ENCODE measurements around the gene PHF1.
A peak's percentile ranks its signal among the peaks of the same experiment; 100 is the strongest.
"Not testable (repeated sequence)": the region's sequence is repeated elsewhere in the genome, so short reads cannot be mapped to it uniquely, and the experiment has no call there.

PHF1 gene

GRCh38 chr6:33391278-33391921, 19.4 kb upstream of the PHF1 start, which contains the start of gene KIFC1:
Gene KIFC1 (plus strand): TSS chr6:33391823. CDS start chr6:33391986, 163 bp downstream.
- peak; percentile 90 to 100 (median 99) for DNase-seq

GRCh38 chr6:33391922-33392594, 18.8 kb upstream of the PHF1 start:
- no peak for DNase-seq

GRCh38 chr6:33392595-33392948, 18.2 kb upstream of the PHF1 start:
- no peak for DNase-seq

GRCh38 chr6:33392979-33393378, 17.8 kb upstream of the PHF1 start:
- no peak for DNase-seq

- DNase-seq, result no peak
These were observed 13.3 kb upstream of the PHF1 start for GRCh38 chr6:33397541-33397940.

- not testable (repeated sequence) for DNase-seq
These were observed 12.2 kb upstream of the PHF1 start for GRCh38 chr6:33398601-33399000.

GRCh38 chr6:33399881-33400280, 10.9 kb upstream of the PHF1 start:
- DNase-seq, result not testable (repeated sequence)

- DNase-seq, result no peak
These were observed 5.9 kb upstream of the PHF1 start for GRCh38 chr6:33404884-33405283.

GRCh38 chr6:33405386-33405940, 5.4 kb upstream of the PHF1 start:
- no peak for DNase-seq

GRCh38 chr6:33406126-33406525, 4.7 kb upstream of the PHF1 start:
- DNase-seq, result no peak

GRCh38 chr6:33407132-33407718, 3.6 kb upstream of the PHF1 start:
- DNase-seq, result no peak

GRCh38 chr6:33410050-33410710, 634 bp upstream of the PHF1 start:
- peak; percentile 71 to 100 (median 96) for DNase-seq

GRCh38 chr6:33411632-33412005, 805 bp downstream of the PHF1 start:
- no peak for DNase-seq

GRCh38 chr6:33412140-33413009, 1.6 kb downstream of the PHF1 start:
- DNase-seq, result no peak

GRCh38 chr6:33413241-33414120, 2.7 kb downstream of the PHF1 start:
- DNase-seq, result no peak

GRCh38 chr6:33414592-33415271, 3.9 kb downstream of the PHF1 start:
- DNase-seq, result no peak

- no peak for DNase-seq
These were observed 5.0 kb downstream of the PHF1 start for GRCh38 chr6:33415831-33416230.

GRCh38 chr6:33416386-33417127, 5.7 kb downstream of the PHF1 start:
- no peak for DNase-seq
